Retinal pigment epithelial cell (primary cell): Measurements from ENCODE around the gene NOX1.

ENCODE experiments used
- DNase-seq: peaks from one replicate; pipeline ENCODE4 v3.0.0-alpha.2; 2010; ENCODE audit warnings: low read depth
- H3K4me3 ChIP-seq: 2 replicates; pipeline ENCODE4 v1.5.1; 2011; ENCODE audit warnings: mild to moderate bottlenecking, low read length, control low read depth, moderate library complexity
- CTCF ChIP-seq: conservative IDR thresholded peaks from 2 replicates; pipeline ENCODE4 v1.5.1; 2011; ENCODE audit warnings: low read depth, low read length, control low read depth, inconsistent platforms

The NOX1 gene

DNA sequence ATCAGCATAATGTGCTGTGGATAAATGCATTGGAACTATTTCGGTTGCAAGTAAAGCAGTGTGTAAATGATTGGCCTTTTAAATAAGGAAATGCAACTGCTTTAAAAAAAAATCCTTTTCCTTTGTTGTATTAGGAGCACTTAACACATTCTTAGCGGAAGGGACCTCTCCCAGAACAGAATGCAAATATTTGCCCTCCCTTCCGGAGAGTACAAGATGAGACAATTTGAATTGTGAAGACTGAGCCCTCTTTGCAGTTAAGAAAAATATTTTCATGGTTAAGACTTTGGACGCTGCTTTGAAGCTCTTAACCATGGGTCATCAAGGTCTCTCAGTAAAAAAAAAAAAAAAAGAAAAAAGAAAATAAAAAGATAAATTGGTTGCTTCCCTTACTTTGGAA is 9.5 kb upstream of the NOX1 start:
- no peak overlapping the region for H3K4me3 ChIP-seq
- no peak for TF ChIP-seq CTCF
- no peak for DNase-seq

DNA sequence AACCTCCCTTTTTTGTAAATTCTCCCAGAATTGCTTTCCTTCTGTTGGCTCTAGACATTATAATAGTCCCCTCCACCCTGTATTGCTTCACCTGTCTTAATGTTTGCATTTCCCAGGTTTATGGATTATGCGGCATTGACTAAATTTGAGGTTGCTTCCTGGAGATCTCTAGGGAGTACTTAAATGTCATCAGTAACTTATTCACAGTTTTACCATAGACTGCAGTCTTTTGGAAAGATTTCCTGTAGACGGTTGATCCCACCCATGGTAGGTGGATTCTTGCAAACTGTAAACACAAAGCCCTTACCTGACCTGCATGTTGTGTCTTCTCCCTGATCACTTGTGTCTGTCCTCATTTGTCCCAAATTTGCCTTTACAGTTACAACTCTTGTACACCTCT is 6.2 kb upstream of the NOX1 start:
- no peak for DNase-seq
- no peak for TF ChIP-seq CTCF
- H3K4me3 ChIP-seq: no peak overlapping the region

- TF ChIP-seq CTCF: no peak
- no peak for DNase-seq
- no peak overlapping the region for H3K4me3 ChIP-seq
Observed at GRCh38 chrX:100871594-100872560, 2.3 kb downstream of the NOX1 start.

DNA sequence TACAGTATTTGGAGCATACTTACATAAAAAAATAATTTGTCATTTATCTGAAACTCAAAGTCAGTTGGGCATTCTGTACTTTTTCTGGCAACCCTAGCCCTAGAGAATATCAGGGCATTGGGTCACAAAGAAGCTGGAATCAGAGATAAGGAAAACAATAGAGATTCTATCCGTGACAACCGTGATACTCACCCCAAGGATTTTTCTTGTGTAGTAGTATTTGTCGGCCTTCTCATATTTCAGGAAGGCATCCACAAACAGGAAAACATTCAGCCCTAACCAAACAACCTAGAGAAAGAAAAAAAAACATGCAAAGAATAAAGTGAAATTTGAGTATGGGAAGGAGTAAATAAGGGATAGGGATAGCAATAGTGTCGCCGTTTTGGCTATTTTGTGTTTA is 3.6 kb downstream of the NOX1 start:
- TF ChIP-seq CTCF: no peak
- no peak overlapping the region for H3K4me3 ChIP-seq
- no peak for DNase-seq

- DNase-seq: no peak
- no peak overlapping the region for H3K4me3 ChIP-seq
- no peak for TF ChIP-seq CTCF
Observed at GRCh38 chrX:100868273-100868672, 5.9 kb downstream of the NOX1 start.

GRCh38 chrX:100864657-100865391 is 9.3 kb downstream of the NOX1 start:
- TF ChIP-seq CTCF: no peak
- no peak overlapping the region for H3K4me3 ChIP-seq
- DNase-seq: peak; percentile 6
